Mesenchymal stem cell (in vitro differentiated cells and primary cell): ENCODE data around the gene UGGT2.

ENCODE experiments used
- DNase-seq: peaks from one replicate; pipeline ENCODE4 v3.0.0-alpha.2; 2013
- H2AFZ ChIP-seq: one replicate; pipeline ENCODE4 v1.6.1; 2013; ENCODE audit warnings: low read depth, mild to moderate bottlenecking, control low read depth, inconsistent platforms, low read length, moderate library complexity
- H2AK5ac ChIP-seq: 2 replicates; pipeline ENCODE4 v1.6.1; 2013; ENCODE audit warnings: low read length, moderate library complexity, mild to moderate bottlenecking, inconsistent platforms; ENCODE audit not compliant: severe bottlenecking
- H2BK120ac ChIP-seq: one replicate; pipeline ENCODE4 v1.6.1; 2013; ENCODE audit warnings: low read depth, mild to moderate bottlenecking, inconsistent platforms, low read length, moderate library complexity
- H2BK12ac ChIP-seq, 2 experiments: one replicate each; pipeline ENCODE4 v1.6.1; 2013; ENCODE audit warnings: inconsistent platforms in 2 of 2, low read length in 2 of 2, mild to moderate bottlenecking in 2 of 2, moderate library complexity in 2 of 2, control low read depth in 1 of 2
- H2BK15ac ChIP-seq: one replicate; pipeline ENCODE4 v1.6.1; 2013; ENCODE audit warnings: mild to moderate bottlenecking, low read depth, inconsistent platforms; ENCODE audit not compliant: poor library complexity, severe bottlenecking
- H2BK5ac ChIP-seq: 2 replicates; pipeline ENCODE4 v1.6.1; 2013; ENCODE audit warnings: low read depth, mild to moderate bottlenecking, low read length, control low read depth, inconsistent platforms; ENCODE audit not compliant: poor library complexity, severe bottlenecking
- H3K14ac ChIP-seq, 2 experiments: one replicate each; pipeline ENCODE4 v1.6.1; 2013; ENCODE audit warnings: inconsistent platforms in 2 of 2, low read length in 2 of 2, control low read depth in 1 of 2, mild to moderate bottlenecking in 1 of 2, moderate library complexity in 1 of 2
- H3K18ac ChIP-seq, 2 experiments: one replicate each; pipeline ENCODE4 v1.6.1; 2013; ENCODE audit warnings: inconsistent platforms in 2 of 2, low read length in 2 of 2, control low read depth in 1 of 2, low read depth in 1 of 2, mild to moderate bottlenecking in 1 of 2
- H3K23ac ChIP-seq, 2 experiments: one replicate each; pipeline ENCODE4 v1.6.1; 2013; ENCODE audit warnings: inconsistent platforms in 2 of 2, low read length in 2 of 2, mild to moderate bottlenecking in 2 of 2, moderate library complexity in 2 of 2, control low read depth in 1 of 2
- H3K27ac ChIP-seq: 2 replicates; pipeline ENCODE4 v1.5.1; 2013; ENCODE audit warnings: mild to moderate bottlenecking, moderate library complexity, low read length, control low read depth, inconsistent platforms; ENCODE audit not compliant: poor library complexity, severe bottlenecking
- H3K27me3 ChIP-seq, 2 experiments: 2 replicates each; pipeline versions ENCODE4 v1.6.1 to v1.7.0; 2013; ENCODE audit warnings: low read length in 2 of 2, mild to moderate bottlenecking in 2 of 2, moderate library complexity in 2 of 2, control low read depth in 1 of 2, inconsistent platforms in 1 of 2; ENCODE audit not compliant: control insufficient read depth in 1 of 2, insufficient read depth in 1 of 2
- H3K36me3 ChIP-seq, 2 experiments: 2 replicates each; pipeline versions ENCODE4 v1.6.1 to v1.7.0; 2013; ENCODE audit warnings: low read length in 2 of 2, control low read depth in 1 of 2, inconsistent platforms in 1 of 2, low read depth in 1 of 2, mild to moderate bottlenecking in 1 of 2; ENCODE audit not compliant: insufficient read depth in 2 of 2, control insufficient read depth in 1 of 2
- H3K4ac ChIP-seq, 2 experiments: one replicate each; pipeline ENCODE4 v1.6.1; 2013; ENCODE audit warnings: inconsistent platforms in 2 of 2, low read length in 2 of 2, mild to moderate bottlenecking in 2 of 2, moderate library complexity in 2 of 2, control low read depth in 1 of 2, low read depth in 1 of 2
- H3K4me1 ChIP-seq: 2 replicates; pipeline ENCODE4 v1.6.1; 2013; ENCODE audit warnings: low read depth, low read length, control low read depth; ENCODE audit not compliant: control insufficient read depth, insufficient read depth
- H3K4me2 ChIP-seq: 2 replicates; pipeline ENCODE4 v1.6.1; 2013; ENCODE audit warnings: low read length, mild to moderate bottlenecking, inconsistent platforms; ENCODE audit not compliant: poor library complexity, severe bottlenecking
- H3K4me3 ChIP-seq, 2 experiments: 2 replicates each; pipeline versions ENCODE4 v1.5.1 to v1.7.0; 2013; ENCODE audit warnings: low read length in 2 of 2, mild to moderate bottlenecking in 2 of 2, control low read depth in 1 of 2, low read depth in 1 of 2; ENCODE audit not compliant: insufficient read depth in 1 of 2
- H3K79me1 ChIP-seq: replicated peaks from 2 replicates; pipeline ENCODE4 v1.6.1; 2013; ENCODE audit warnings: mild to moderate bottlenecking, control low read depth, low read length, inconsistent platforms; ENCODE audit not compliant: poor library complexity, severe bottlenecking
- H3K9ac ChIP-seq: 2 replicates; pipeline ENCODE4 v1.7.0; 2013; ENCODE audit warnings: mild to moderate bottlenecking, low read length, moderate library complexity
- H3K9me3 ChIP-seq: 2 replicates; pipeline ENCODE4 v1.7.0; 2013; ENCODE audit warnings: mild to moderate bottlenecking, low read length; ENCODE audit not compliant: control insufficient read depth
- H4K8ac ChIP-seq: one replicate; pipeline ENCODE4 v1.6.1; 2013; ENCODE audit warnings: inconsistent platforms, mild to moderate bottlenecking, low read length, moderate library complexity
- H4K91ac ChIP-seq: one replicate; pipeline ENCODE4 v1.6.1; 2013; ENCODE audit warnings: mild to moderate bottlenecking, low read length, inconsistent platforms
- WGBS: methylation state at CpG from one replicate; pipeline ENCODE4 v1.1.7; 2013; ENCODE audit warnings: mixed read lengths; 5-methylcytosine and 5-hydroxymethylcytosine counted together

Gene UGGT2

GRCh38 chr13:95833126-95833525, 220.1 kb downstream of the UGGT2 start:
- Histone ChIP-seq H3K18ac (no peak overlapping the region), H3K79me1 (no peaks in the 10 kb centered on the region), H2BK5ac (no peak overlapping the region), H3K14ac (no peak overlapping the region), H3K23ac (no peak overlapping the region), H3K27me3 (no peaks in the 10 kb centered on the region), H2BK120ac (no peak overlapping the region), H3K4me3 (no peak overlapping the region), H3K9me3 (no peaks in the 10 kb centered on the region), H2BK12ac (no peak overlapping the region), H2AK5ac (no peak overlapping the region), H3K4me1 (no peaks in the 10 kb centered on the region), H4K91ac (no peak overlapping the region), H2BK15ac (no peak overlapping the region), H2AFZ (no peak overlapping the region), H3K4ac (no peak overlapping the region), H3K27ac (no peak overlapping the region), H3K9ac (no peak overlapping the region), H4K8ac (no peak overlapping the region), H3K36me3 (peaks cover 0 to 7% of the 10 kb centered on the region in 2 experiments), H3K4me2 (no peak overlapping the region)
- no peak for DNase-seq
- WGBS, result no CpG with 5 or more reads among the region's 1 CpG

- Histone ChIP-seq H3K79me1 (no peaks in the 10 kb centered on the region), H3K14ac (no peak overlapping the region), H3K4ac (no peak overlapping the region), H3K4me1 (no peaks in the 10 kb centered on the region), H3K36me3 (peaks cover 6 to 20% of the 10 kb centered on the region in 2 experiments), H2AK5ac (no peak overlapping the region), H3K18ac (no peak overlapping the region), H3K27ac (no peak overlapping the region), H4K8ac (no peak overlapping the region), H2BK15ac (no peak overlapping the region), H3K4me2 (no peak overlapping the region), H3K9me3 (no peaks in the 10 kb centered on the region), H3K4me3 (no peak overlapping the region), H2AFZ (no peak overlapping the region), H2BK120ac (no peak overlapping the region), H3K27me3 (no peaks in the 10 kb centered on the region), H3K9ac (no peak overlapping the region), H4K91ac (no peak overlapping the region), H2BK12ac (no peak overlapping the region), H2BK5ac (no peak overlapping the region), H3K23ac (no peak overlapping the region)
- 96% methylated on average over 5 of the region's 5 CpGs for WGBS
- no peak for DNase-seq
Measured at GRCh38 chr13:95822303-95822702, 230.9 kb downstream of the UGGT2 start.

GRCh38 chr13:95814495-95814894, 238.7 kb downstream of the UGGT2 start:
- H3K23ac ChIP-seq, result no peak overlapping the region
- DNase-seq, result no peak
- peaks cover 13% of the 10 kb centered on the region for H3K9me3 ChIP-seq
- H2BK12ac ChIP-seq, result no peak overlapping the region
- no peak overlapping the region for H2AK5ac ChIP-seq
- no peak overlapping the region for H2AFZ ChIP-seq
- H3K4me1 ChIP-seq, result no peaks in the 10 kb centered on the region
- H2BK120ac ChIP-seq, result no peak overlapping the region
- no peak overlapping the region for H3K9ac ChIP-seq
- H2BK15ac ChIP-seq, result no peak overlapping the region
- H3K14ac ChIP-seq, result no peak overlapping the region
- no peak overlapping the region for H3K4ac ChIP-seq
- no peak overlapping the region for H3K27ac ChIP-seq
- no peak overlapping the region for H4K8ac ChIP-seq
- H4K91ac ChIP-seq, result no peak overlapping the region
- no peak overlapping the region for H3K18ac ChIP-seq
- H3K36me3 ChIP-seq, result peaks cover 13 to 25% of the 10 kb centered on the region in 2 experiments
- no peaks in the 10 kb centered on the region for H3K27me3 ChIP-seq
- peaks cover 2% of the 10 kb centered on the region for H3K79me1 ChIP-seq
- H3K4me3 ChIP-seq, result no peak overlapping the region
- no peak overlapping the region for H3K4me2 ChIP-seq
- H2BK5ac ChIP-seq, result no peak overlapping the region
- 98% methylated on average over 1 of the region's 1 CpG for WGBS

- Histone ChIP-seq H2BK15ac (no peak overlapping the region), H4K8ac (no peak overlapping the region), H2BK12ac (no peak overlapping the region), H3K27me3 (no peaks in the 10 kb centered on the region), H3K4ac (no peak overlapping the region), H2BK120ac (no peak overlapping the region), H3K79me1 (peaks cover 2% of the 10 kb centered on the region), H3K4me2 (no peak overlapping the region), H3K36me3 (peaks cover 15 to 29% of the 10 kb centered on the region in 2 experiments), H3K9ac (no peak overlapping the region), H3K23ac (no peak overlapping the region), H2AK5ac (no peak overlapping the region), H4K91ac (no peak overlapping the region), H2BK5ac (no peak overlapping the region), H3K4me1 (no peaks in the 10 kb centered on the region), H3K14ac (no peak overlapping the region), H3K18ac (no peak overlapping the region), H3K27ac (no peak overlapping the region), H2AFZ (no peak overlapping the region), H3K9me3 (peaks cover 18% of the 10 kb centered on the region), H3K4me3 (no peak overlapping the region)
- WGBS, result 96% methylated on average over 3 of the region's 3 CpGs
- DNase-seq, result no peak
Measured at GRCh38 chr13:95813139-95813538, 240.1 kb downstream of the UGGT2 start.
